ENCODE results near the gene DYNC2I2. TPM values are rescaled to one million over a fixed set of nuclear protein-coding genes. Genes with fewer than 3 reads are reported as not detected.

Gene DYNC2I2
- polyA plus RNA-seq, 6 donors from 2014 or later: 36.8 to 76.4 (median 49.7) TPM

DNA sequence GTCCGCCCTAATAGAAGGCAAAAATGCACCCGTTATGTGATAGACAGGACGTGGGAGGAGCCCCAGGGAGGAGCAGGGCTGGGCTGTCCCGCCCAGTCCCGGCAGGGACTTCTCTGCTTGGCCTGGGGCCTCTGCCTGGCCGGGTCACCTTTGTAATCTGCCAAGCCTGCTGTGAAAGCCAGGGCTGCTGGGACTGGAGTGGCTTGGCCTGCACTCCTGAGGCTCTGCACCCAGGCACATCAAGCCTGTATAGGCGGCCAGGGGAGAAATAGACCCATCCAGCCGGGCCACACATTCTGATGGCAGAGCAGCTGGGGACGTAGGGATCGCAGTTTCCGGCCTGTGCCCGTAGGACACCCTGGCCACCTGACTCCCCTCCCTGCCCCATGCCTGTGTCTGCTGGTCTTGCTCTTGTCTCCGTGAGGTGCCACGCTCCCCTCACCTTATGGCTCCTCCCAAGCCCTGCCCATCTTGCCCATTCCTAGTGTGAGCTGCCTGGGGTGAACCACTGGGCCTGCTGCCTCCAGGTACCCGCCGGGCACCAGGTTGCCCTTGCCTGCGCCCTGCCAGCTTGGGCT lies 28.1 kb downstream of the DYNC2I2 start:
- no peak for ATAC-seq (ENCODE audit: low read depth in 2 of 2)
- no peaks in the 10 kb centered on the region for H3K27me3 Mint-ChIP-seq
- H3K9me3 Mint-ChIP-seq: no peaks in the 10 kb centered on the region
- H3K4me3 Mint-ChIP-seq: no peak overlapping the region
- peaks cover 0 to 24% of the 10 kb centered on the region in 2 donors for H3K36me3 Mint-ChIP-seq
- H3K27ac Mint-ChIP-seq: peak overlapping the region in 2 of 6 donors; percentile 49 to 53
- no peaks in the 10 kb centered on the region for H3K4me1 Mint-ChIP-seq
- DNase-seq: no peak

DNA sequence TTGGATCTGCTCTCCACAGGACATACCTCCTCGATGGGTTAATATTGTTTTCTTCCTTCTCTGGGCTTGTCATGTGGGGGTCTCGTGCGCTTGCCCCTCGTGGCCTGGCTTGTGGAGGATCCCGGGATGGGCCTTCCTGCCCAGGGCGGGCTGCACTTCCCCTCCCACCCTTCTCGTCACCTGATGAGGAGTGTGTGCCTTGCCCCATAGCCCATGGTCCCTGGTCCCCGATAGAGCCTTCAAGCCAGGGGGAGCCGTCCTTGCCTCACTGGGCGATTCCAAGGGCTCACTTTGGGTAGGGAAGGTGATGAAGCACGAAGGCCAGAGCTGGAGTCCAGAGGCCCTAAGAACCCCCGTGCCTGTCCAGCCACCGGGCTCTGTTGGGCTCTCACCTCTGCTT lies 28.7 kb downstream of the DYNC2I2 start:
- Mint-ChIP-seq H3K27me3 (no peaks in the 10 kb centered on the region), H3K27ac (peak overlapping the region in 3 of 6 donors; percentile 24 to 53 (median 29)), H3K4me3 (no peak overlapping the region), H3K4me1 (no peaks in the 10 kb centered on the region), H3K9me3 (no peaks in the 10 kb centered on the region), H3K36me3 (peaks cover 0 to 18% of the 10 kb centered on the region in 2 donors)
- no peak for ATAC-seq (ENCODE audit: low read depth in 2 of 2)
- DNase-seq: no peak

- Mint-ChIP-seq H3K9me3 (no peaks in the 10 kb centered on the region), H3K4me3 (no peak overlapping the region), H3K27me3 (no peaks in the 10 kb centered on the region), H3K36me3 (peaks cover 0 to 13% of the 10 kb centered on the region in 2 donors), H3K4me1 (no peaks in the 10 kb centered on the region), H3K27ac (peak overlapping the region in 1 of 6 donors; percentile 53)
- no peak for DNase-seq
- ATAC-seq (ENCODE audit: low read depth in 2 of 2): no peak
Observed at GRCh38 chr9:128627127-128627715, 29.4 kb downstream of the DYNC2I2 start.

GRCh38 chr9:128626181-128626580 lies 30.5 kb downstream of the DYNC2I2 start:
- Mint-ChIP-seq H3K36me3 (peaks cover 0 to 13% of the 10 kb centered on the region in 2 donors), H3K27ac (peak overlapping the region in 3 of 6 donors; percentile 60 to 84 (median 84)), H3K4me1 (no peaks in the 10 kb centered on the region), H3K9me3 (no peaks in the 10 kb centered on the region), H3K27me3 (no peaks in the 10 kb centered on the region), H3K4me3 (no peak overlapping the region)
- no peak for ATAC-seq (ENCODE audit: low read depth in 2 of 2)
- no peak for DNase-seq

DNA sequence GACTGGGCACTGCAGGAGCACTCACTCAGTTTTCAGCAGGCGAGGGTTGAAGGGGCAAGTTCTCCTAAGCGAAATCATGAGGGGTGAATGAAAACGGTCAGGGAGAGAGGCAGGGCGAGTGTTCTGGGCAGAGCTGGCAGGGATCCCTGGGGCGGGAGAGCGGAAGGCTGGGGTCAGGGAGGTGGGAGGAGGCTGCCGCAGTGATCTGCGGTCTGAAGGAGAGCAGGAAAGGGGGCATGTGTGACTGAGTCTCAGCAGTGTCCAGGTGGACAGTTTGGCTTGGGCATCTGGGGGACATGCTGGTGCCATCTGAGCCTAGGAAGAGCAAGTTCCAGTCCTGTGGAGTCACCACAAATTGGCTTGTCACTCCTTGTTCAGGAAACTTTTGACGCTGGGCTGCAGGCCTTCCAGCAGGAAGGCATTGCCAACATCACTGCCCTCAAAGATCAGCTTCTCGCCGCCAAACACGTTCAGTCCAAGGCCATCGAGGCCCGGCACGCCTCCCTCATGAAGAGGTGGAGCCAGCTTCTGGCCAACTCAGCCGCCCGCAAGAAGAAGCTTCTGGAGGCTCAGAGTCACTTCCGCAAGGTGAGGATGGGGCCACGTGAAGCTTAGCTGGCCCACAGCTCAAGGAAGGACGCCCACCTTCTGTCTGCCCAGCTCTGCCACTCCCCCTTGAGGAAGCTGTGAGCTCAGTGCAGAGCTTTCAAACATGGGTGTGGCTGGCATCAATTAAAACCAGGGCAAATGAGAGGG lies 31.1 kb downstream of the DYNC2I2 start:
- H3K4me1 Mint-ChIP-seq: no peaks in the 10 kb centered on the region
- no peaks in the 10 kb centered on the region for H3K9me3 Mint-ChIP-seq
- peaks cover 0 to 13% of the 10 kb centered on the region in 2 donors for H3K36me3 Mint-ChIP-seq
- H3K27me3 Mint-ChIP-seq: no peaks in the 10 kb centered on the region
- DNase-seq (no peak), ATAC-seq (ENCODE audit: low read depth in 2 of 2) (no peak)
- no peak overlapping the region for H3K4me3 Mint-ChIP-seq
- peak overlapping the region in 3 of 6 donors; percentile 20 to 51 (median 29) for H3K27ac Mint-ChIP-seq

DNA sequence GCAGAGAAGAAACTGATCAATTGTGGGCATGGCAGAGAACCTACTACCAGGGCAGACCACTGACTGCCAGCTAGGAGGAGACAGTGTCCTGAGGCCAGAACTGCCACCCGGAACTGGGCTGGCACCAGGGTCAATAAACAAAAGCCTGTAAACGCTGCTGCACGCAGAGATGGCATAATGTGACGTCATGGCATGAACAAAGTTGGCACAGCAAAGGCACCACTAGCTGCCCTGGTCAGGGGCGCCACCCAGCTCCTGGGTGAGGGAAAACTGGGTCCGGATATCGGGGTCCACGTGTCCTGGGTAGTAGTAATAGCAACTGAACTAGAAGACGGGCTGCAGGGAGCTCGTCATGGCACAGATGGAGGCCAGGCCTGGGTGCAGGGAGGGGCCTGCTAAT lies 32.1 kb downstream of the DYNC2I2 start:
- Mint-ChIP-seq H3K27me3 (no peaks in the 10 kb centered on the region), H3K4me3 (no peak overlapping the region), H3K9me3 (no peaks in the 10 kb centered on the region), H3K27ac (peak overlapping the region in 1 of 6 donors; percentile 90), H3K4me1 (no peaks in the 10 kb centered on the region), H3K36me3 (peaks cover 0 to 13% of the 10 kb centered on the region in 2 donors)
- ATAC-seq (ENCODE audit: low read depth in 2 of 2) (no peak), DNase-seq (no peak)

DNA sequence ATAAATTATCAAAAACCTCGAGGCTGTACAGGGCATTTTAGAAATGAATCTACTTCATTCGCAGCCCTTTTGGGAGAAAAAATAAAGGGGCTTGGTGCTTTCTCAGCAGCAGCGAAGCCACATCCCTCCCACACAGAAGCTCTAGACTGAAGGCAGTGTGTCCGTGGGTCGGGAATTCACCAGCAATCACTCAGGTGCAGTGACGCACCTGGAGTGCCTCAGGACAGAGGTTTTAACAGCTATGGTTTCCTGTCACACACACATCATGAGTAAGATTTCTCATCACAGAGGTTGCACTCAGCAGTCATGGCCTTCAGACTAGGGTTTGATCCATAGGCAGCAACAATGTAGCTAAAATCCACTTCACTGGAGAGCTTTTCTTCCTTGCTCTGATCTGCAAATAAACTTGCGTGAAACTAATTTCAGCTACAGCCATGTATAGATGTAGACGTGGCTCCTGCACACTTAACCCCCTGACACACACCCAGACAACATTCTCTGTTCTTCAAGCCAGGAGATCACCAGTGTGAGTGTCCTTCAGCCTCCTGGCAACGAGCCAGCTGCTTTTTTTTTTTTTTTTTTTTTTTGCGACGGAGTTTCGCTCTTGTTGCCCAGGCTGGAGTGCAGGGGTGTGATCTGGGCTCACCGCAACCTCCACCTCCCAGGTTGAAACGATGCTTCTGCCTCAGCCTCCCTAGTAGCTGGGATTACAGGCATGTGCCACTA lies 34.8 kb downstream of the DYNC2I2 start:
- Mint-ChIP-seq H3K4me3 (no peak overlapping the region), H3K36me3 (peaks cover 7 to 13% of the 10 kb centered on the region in 2 donors), H3K27ac (peak overlapping the region in 2 of 6 donors; percentile 38 to 73), H3K27me3 (no peaks in the 10 kb centered on the region), H3K4me1 (no peaks in the 10 kb centered on the region), H3K9me3 (no peaks in the 10 kb centered on the region)
- DNase-seq: no peak
- ATAC-seq (ENCODE audit: low read depth in 2 of 2): no peak

GRCh38 chr9:128619779-128620178 lies 36.9 kb downstream of the DYNC2I2 start:
- Mint-ChIP-seq H3K4me1 (no peaks in the 10 kb centered on the region), H3K4me3 (no peak overlapping the region), H3K27ac (peak overlapping the region in 1 of 6 donors; percentile 73), H3K27me3 (no peaks in the 10 kb centered on the region), H3K36me3 (peaks cover 0 to 7% of the 10 kb centered on the region in 2 donors), H3K9me3 (no peaks in the 10 kb centered on the region)
- ATAC-seq (ENCODE audit: low read depth in 2 of 2) (no peak), DNase-seq (no peak)

DNA sequence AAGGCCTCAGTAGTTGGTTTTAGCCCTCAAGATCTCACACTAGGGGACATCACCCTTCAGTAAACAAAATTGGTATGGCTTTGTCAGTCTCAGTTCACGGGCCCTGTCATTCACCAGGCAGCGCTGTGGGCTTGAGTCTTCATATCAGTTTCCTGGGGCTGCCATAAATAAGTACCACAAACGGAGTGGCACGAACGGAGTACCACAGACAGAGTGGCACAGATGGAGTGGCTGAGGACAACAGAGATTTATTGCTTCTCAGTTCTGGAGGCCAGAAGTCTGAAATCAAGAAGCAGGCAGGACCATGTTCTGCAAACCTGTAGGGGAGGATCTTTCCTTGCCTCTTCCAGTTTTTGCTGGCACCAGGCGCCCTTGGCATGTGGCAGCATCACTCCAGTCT lies 37.5 kb downstream of the DYNC2I2 start:
- DNase-seq: no peak
- H3K36me3 Mint-ChIP-seq: peaks cover 0 to 7% of the 10 kb centered on the region in 2 donors
- H3K4me1 Mint-ChIP-seq: no peaks in the 10 kb centered on the region
- no peak overlapping the region for H3K27ac Mint-ChIP-seq
- H3K27me3 Mint-ChIP-seq: no peaks in the 10 kb centered on the region
- no peak overlapping the region for H3K4me3 Mint-ChIP-seq
- no peak for ATAC-seq (ENCODE audit: low read depth in 2 of 2)
- no peaks in the 10 kb centered on the region for H3K9me3 Mint-ChIP-seq

- no peak for DNase-seq
- H3K27me3 Mint-ChIP-seq: no peaks in the 10 kb centered on the region
- no peaks in the 10 kb centered on the region for H3K9me3 Mint-ChIP-seq
- no peak for ATAC-seq (ENCODE audit: low read depth in 2 of 2)
- H3K4me3 Mint-ChIP-seq: no peak overlapping the region
- H3K27ac Mint-ChIP-seq: no peak overlapping the region
- H3K36me3 Mint-ChIP-seq: peaks cover 0 to 7% of the 10 kb centered on the region in 2 donors
- H3K4me1 Mint-ChIP-seq: no peaks in the 10 kb centered on the region
Observed at GRCh38 chr9:128617943-128618342, 38.7 kb downstream of the DYNC2I2 start.

DNA sequence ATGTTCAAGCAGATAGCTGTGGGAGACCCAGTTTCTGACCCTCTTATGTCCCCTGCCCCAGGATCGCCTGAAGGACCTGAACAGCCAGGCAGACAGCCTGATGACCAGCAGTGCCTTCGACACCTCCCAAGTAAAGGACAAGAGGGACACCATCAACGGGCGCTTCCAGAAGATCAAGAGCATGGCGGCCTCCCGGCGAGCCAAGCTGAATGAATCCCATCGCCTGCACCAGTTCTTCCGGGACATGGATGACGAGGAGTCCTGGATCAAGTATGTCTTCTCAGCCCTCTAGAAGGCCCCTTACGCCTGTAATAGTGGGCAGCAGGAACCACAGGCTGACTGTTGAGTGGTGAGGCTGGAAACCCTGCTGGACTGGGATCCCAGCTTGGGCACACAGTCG lies 41.1 kb downstream of the DYNC2I2 start:
- no peaks in the 10 kb centered on the region for H3K9me3 Mint-ChIP-seq
- ATAC-seq (ENCODE audit: low read depth in 2 of 2) (no peak), DNase-seq (no peak)
- no peak overlapping the region for H3K4me3 Mint-ChIP-seq
- peak overlapping the region in 1 of 6 donors; percentile 13 for H3K27ac Mint-ChIP-seq
- no peaks in the 10 kb centered on the region for H3K4me1 Mint-ChIP-seq
- H3K36me3 Mint-ChIP-seq: peaks cover 9 to 16% of the 10 kb centered on the region in 2 donors
- H3K27me3 Mint-ChIP-seq: no peaks in the 10 kb centered on the region

GRCh38 chr9:128614728-128615127 lies 41.9 kb downstream of the DYNC2I2 start:
- H3K27me3 Mint-ChIP-seq: no peaks in the 10 kb centered on the region
- DNase-seq (no peak), ATAC-seq (ENCODE audit: low read depth in 2 of 2) (no peak)
- no peak overlapping the region for H3K27ac Mint-ChIP-seq
- no peaks in the 10 kb centered on the region for H3K4me1 Mint-ChIP-seq
- no peaks in the 10 kb centered on the region for H3K9me3 Mint-ChIP-seq
- peaks cover 17 to 19% of the 10 kb centered on the region in 2 donors for H3K36me3 Mint-ChIP-seq
- no peak overlapping the region for H3K4me3 Mint-ChIP-seq

GRCh38 chr9:128611600-128612394 lies 44.9 kb downstream of the DYNC2I2 start:
- H3K36me3 Mint-ChIP-seq: peaks cover 23 to 31% of the 10 kb centered on the region in 2 donors
- ATAC-seq (ENCODE audit: low read depth in 2 of 2): no peak
- DNase-seq: no peak
- no peaks in the 10 kb centered on the region for H3K27me3 Mint-ChIP-seq
- H3K4me1 Mint-ChIP-seq: no peaks in the 10 kb centered on the region
- no peaks in the 10 kb centered on the region for H3K9me3 Mint-ChIP-seq
- peak overlapping the region in 2 of 6 donors; percentile 26 to 88 for H3K27ac Mint-ChIP-seq
- H3K4me3 Mint-ChIP-seq: no peak overlapping the region
